HepG2 (cell line): ENCODE measurements around the gene FKBP1B. TPM values are rescaled to one million over a fixed set of nuclear protein-coding genes. Genes with fewer than 3 reads are reported as not detected.
"Not testable (repeated sequence)": the region's sequence is repeated elsewhere in the genome, so short reads cannot be mapped to it uniquely, and the experiment has no call there.

ENCODE experiments used
- ATAC-seq: fragments of 200-7000 bp; cut with Tn5 transposase; 3 replicates; pipeline ENCODE4 v1.9.1; 2020; ENCODE audit warnings: mild to moderate bottlenecking, moderate library complexity
- BruUV-seq: library from RNA; stranded (reverse); fragments of 400-500 nt; replicated peaks from 2 replicates; lab custom pipeline; 2021; lab: Mats Ljungman, UMichigan
- CTCF ChIA-PET: fragments of 300-600 bp; formaldehyde crosslinking; extraction: SDS; loops from one replicate; lab custom pipeline; 2021; ENCODE audit warnings: low total read pairs, inconsistent platforms, low intra/inter-chr PET ratio; lab: Yijun Ruan, JAX
- POLR2A ChIA-PET: fragments of 350-600 bp; sonication (Branson Sonifier 250); formaldehyde crosslinking; loops from one replicate; lab custom pipeline; 2020; ENCODE audit warnings: antibody characterized with exemption, inconsistent platforms; lab: Yijun Ruan, JAX
- DNase-seq: peaks from one replicate; pipeline ENCODE4 v3.0.0-alpha.2; 2015; ENCODE audit warnings: low spot score
- FAIRE-seq: peaks from 3 replicates; lab custom pipeline; 2011; peaks lifted over from hg19 to GRCh38; lab: Jason Lieb, UNC
- H2AFZ ChIP-seq: one replicate; pipeline ENCODE4 v1.6.1; 2011; ENCODE audit warnings: low read length, inconsistent platforms
- H3K27ac ChIP-seq: fragments of 300-600 bp; 3 replicates; pipeline ENCODE4 v1.8.0; 2011; ENCODE audit warnings: mixed run types, mild to moderate bottlenecking, mixed read lengths, low read length, inconsistent platforms; ENCODE audit not compliant: insufficient read depth; ENCODE audit errors: extremely low read length
- H3K27me3 ChIP-seq, 2 experiments: fragments of 200-600 bp in 1 of 2; 2 replicates in 1 of 2; 3 replicates in 1 of 2; pipeline versions ENCODE4 v1.6.0 to v1.8.0; 2011; ENCODE audit warnings: low read length in 2 of 2, mild to moderate bottlenecking in 2 of 2, moderate library complexity in 2 of 2, inconsistent platforms in 1 of 2; ENCODE audit not compliant: insufficient read depth in 2 of 2, control insufficient read depth in 1 of 2
- H3K36me3 ChIP-seq, 2 experiments: fragments of 200-600 bp in 1 of 2; replicated peaks in 1 of 2; 2 replicates in 1 of 2; 3 replicates in 1 of 2; pipeline versions ENCODE4 v1.5.1 to v1.8.0; 2011; ENCODE audit warnings: low read length in 2 of 2, inconsistent platforms in 1 of 2; ENCODE audit not compliant: insufficient read depth in 2 of 2, control insufficient read depth in 1 of 2
- H3K4me1 ChIP-seq: 2 replicates; pipeline ENCODE4 v1.5.1; 2012; ENCODE audit warnings: low read length, inconsistent platforms; ENCODE audit not compliant: insufficient read depth
- H3K4me2 ChIP-seq: 2 replicates; pipeline ENCODE4 v1.6.0; 2011; ENCODE audit warnings: low read depth, low read length, inconsistent platforms
- H3K4me3 ChIP-seq, 3 experiments: fragments of 200-600 bp in 1 of 3; sonication (generic), shearing (Covaris generic) in 1 of 3; replicated peaks in 1 of 3; 2 replicates each; pipeline ENCODE4 v1.5.1; 2011 to 2016; ENCODE audit warnings: low read length in 3 of 3, inconsistent platforms in 2 of 3, low read depth in 2 of 3, mild to moderate bottlenecking in 2 of 3, control low read depth in 1 of 3, mixed read lengths in 1 of 3; ENCODE audit not compliant: insufficient read depth in 1 of 3
- H3K79me2 ChIP-seq: one replicate; pipeline ENCODE4 v1.6.1; 2011; ENCODE audit warnings: low read length, inconsistent platforms; ENCODE audit not compliant: insufficient read depth
- H3K9ac ChIP-seq: 2 replicates; pipeline ENCODE4 v1.6.0; 2011; ENCODE audit warnings: mild to moderate bottlenecking, low read depth, low read length, inconsistent platforms; ENCODE audit not compliant: insufficient read depth
- H3K9me3 ChIP-seq: 2 replicates; pipeline ENCODE4 v1.5.1; 2012; ENCODE audit warnings: mild to moderate bottlenecking, low read length
- H4K20me1 ChIP-seq: 2 replicates; pipeline ENCODE4 v1.6.0; 2011; ENCODE audit warnings: inconsistent platforms, mild to moderate bottlenecking, low read length, moderate library complexity; ENCODE audit not compliant: insufficient read depth
- KDM1A ChIP-seq: IDR thresholded peaks from 2 replicates; pipeline ENCODE4 v1.6.1; 2016; ENCODE audit warnings: missing compliant biosample characterization
- MAFK ChIP-seq, 2 experiments: IDR thresholded peaks in 1 of 2; conservative IDR thresholded peaks in 1 of 2; 2 replicates each; pipeline ENCODE4 v1.6.1; 2011; ENCODE audit warnings: improper control_type of control experiment in 2 of 2, low read length in 2 of 2
- WGBS: methylation state at CpG from one replicate; pipeline ENCODE4 v1.1.6; 2017; ENCODE audit warnings: low lambda C conversion rate; 5-methylcytosine and 5-hydroxymethylcytosine counted together
- in situ Hi-C: cut with HindIII; loops from 2 replicates; pipeline ENCODE4 v1.10.0; 2017; ENCODE audit warnings: low pct_unique_long_range_greater_than_20kb; ENCODE audit not compliant: extremely low pct_ligation_motif_present
- intact Hi-C: fragments of 100-400 bp; cut with micrococcal nuclease; formaldehyde crosslinking; loops from one replicate; pipeline ENCODE4 v1.10.0; 2022; ENCODE audit not compliant: unreplicated experiment
- polyA plus RNA-seq, 8 experiments: library from polyadenylated mRNA; depleted of rRNA in 3 of 8; stranded (reverse) in 7 of 8; unstranded in 1 of 8; fragments of >200 nt; fragmentation: Illumina TruSeq in 4 of 8; extraction: Trizol in 4 of 8; gene quantifications; 2 replicates each; pipeline versions ENCODE4 v1.2.1 to v1.2.3, GENCODE V29; 2011 to 2016; ENCODE audit warnings: low read depth in 4 of 8, missing spikeins in 1 of 8, mixed read lengths in 1 of 8; ENCODE audit not compliant: insufficient read depth in 1 of 8
- total RNA-seq, 5 experiments: library from RNA; depleted of rRNA; stranded (reverse); fragments of >200 nt; fragmentation: Illumina TruSeq; extraction: Trizol; gene quantifications; 2 replicates each; pipeline ENCODE4 v1.2.3, GENCODE V29; 2016; ENCODE audit warnings: low read depth in 1 of 5

FKBP1B gene
- total and polyA plus RNA-seq, 2 of the 13 experiments (the other 11 are each of a cell fraction or from before 2014, with no cell fraction given): 35.2 to 96.3 TPM

DNA sequence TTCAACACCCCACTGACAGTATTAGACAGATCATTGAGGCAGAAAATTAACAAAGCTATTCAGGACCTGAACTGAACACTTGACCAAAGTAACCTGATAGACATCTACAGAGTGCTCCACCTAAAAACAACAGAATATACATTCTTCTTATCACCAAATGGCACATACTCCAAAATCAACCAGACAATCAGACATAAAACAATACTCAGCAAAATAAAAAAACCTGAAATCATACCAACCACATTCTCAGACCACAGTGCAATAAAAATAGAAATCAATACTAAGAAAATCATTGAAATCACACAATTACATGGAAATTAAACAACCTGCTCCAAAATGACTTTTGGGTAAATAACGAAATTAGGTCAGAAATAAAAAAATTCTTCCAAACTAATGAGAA lies 57.8 kb downstream of the FKBP1B start:
- Histone ChIP-seq H3K27ac (no peak overlapping the region), H3K9me3 (peaks cover 9% of the 10 kb centered on the region; the same call in 1 of the 2 replicates), H2AFZ (no peak overlapping the region)
- POLR2A ChIA-PET: interaction anchor here (4.3 kb wide), 1 partner anchor 23 kb away, joined by 22 read pairs; the partner anchor contains the start of gene TP53I3
- in situ Hi-C loops: no loop called here
- TF ChIP-seq MAFK (conservative IDR thresholded peaks at IDR 0.05 in 1 of 2, IDR thresholded peaks at IDR 0.05 in 1 of 2; ENCODE audit: low read length in 2 of 2) (0 out of 4 replicates have a peak, but pooled peaks of 1 of the 2 experiments have one; percentile 21), KDM1A (CRISPR knock-in tag) (no peak)
- TF ChIP-seq, all 625 proteins: peak for 1
- H3K36me3 ChIP-seq: no peaks in the 10 kb centered on the region
- no peaks in the 10 kb centered on the region for H3K79me2 ChIP-seq
- H3K4me1 ChIP-seq: peaks cover 31% of the 10 kb centered on the region
- intact Hi-C loops: no loop called here
- no peak overlapping the region for H3K4me2 ChIP-seq
- no peaks in the 10 kb centered on the region for H4K20me1 ChIP-seq
- FAIRE-seq (no peak), DNase-seq (no peak), ATAC-seq (no peak)
- BruUV-seq: no TSS peak
- no peak overlapping the region for H3K4me3 ChIP-seq
- H3K27me3 ChIP-seq: peaks cover 0 to 8% of the 10 kb centered on the region in 2 experiments; a peak in 1 of 5 replicates
- CTCF ChIA-PET: no interaction called here
- no peak overlapping the region for H3K9ac ChIP-seq
- WGBS: 0% methylated on average over 1 of the region's 1 CpG

- intact Hi-C loops, H3K27ac ChIP-seq, H3K36me3 ChIP-seq, BruUV-seq, ATAC-seq, H3K9ac ChIP-seq, H3K27me3 ChIP-seq, H3K4me3 ChIP-seq, DNase-seq, CTCF ChIA-PET, in situ Hi-C loops, H3K9me3 ChIP-seq, H2AFZ ChIP-seq, H3K4me2 ChIP-seq, FAIRE-seq, H3K79me2 ChIP-seq, H4K20me1 ChIP-seq: not testable (repeated sequence)
- peaks cover 26% of the 10 kb centered on the region for H3K4me1 ChIP-seq
- POLR2A ChIA-PET: interaction anchor here (0.6 to 2.1 kb wide), 5 partner anchors 15 to 182 kb away, joined by 3 to 6 read pairs (median 6); partner anchors contain the start of genes ATAD2B, FAM228B, SF3B6 and WDCP
- 65% methylated on average over 1 of the region's 1 CpG for WGBS
Measured at GRCh38 chr2:24109431-24109830, 59.9 kb downstream of the FKBP1B start.
